B cell (primary cell): Measurements from ENCODE around the gene SCRN2.

Experiments used
- CTCF ChIP-seq: fragments of 200-600 bp; IDR thresholded peaks from one replicate; pipeline ENCODE4 v1.8.0; 2022; ENCODE audit warnings: antibody characterized with exemption, mild to moderate bottlenecking
- EZH2 ChIP-seq: IDR thresholded peaks from 2 replicates; pipeline ENCODE4 v1.6.1; 2012; ENCODE audit warnings: borderline replicate concordance, low read depth, mild to moderate bottlenecking, moderate library complexity, low read length; ENCODE audit not compliant: insufficient read depth, poor library complexity, severe bottlenecking

- TF ChIP-seq CTCF (no peak), EZH2 (no peak)
Measured at GRCh38 chr17:47860386-47860785, 19.3 kb upstream of the SCRN2 start.
